NB4 (cell line): Measurements from ENCODE around the gene HACD3.

ENCODE experiments used
- DNase-seq: peaks from one replicate; pipeline ENCODE4 v3.0.0; 2010; ENCODE audit warnings: low read depth
- H3K4me3 ChIP-seq: one replicate; pipeline ENCODE4 v1.5.1; 2011; ENCODE audit warnings: mild to moderate bottlenecking, low read depth, low read length, moderate library complexity
- MYC ChIP-seq: IDR thresholded peaks from 2 replicates; pipeline ENCODE4 v1.6.1; 2011; ENCODE audit warnings: low read depth, low read length
- POLR2A ChIP-seq: IDR thresholded peaks from 2 replicates; pipeline ENCODE4 v1.6.1; 2011; ENCODE audit warnings: mild to moderate bottlenecking; ENCODE audit not compliant: insufficient read length; ENCODE audit errors: extremely low read depth
- TF ChIP-seq, protein P1 (sequence below): IDR thresholded peaks from 2 replicates; pipeline ENCODE4 v1.6.1; 2011; ENCODE audit warnings: low read depth, low read length
- TF ChIP-seq, protein P2 (sequence below): IDR thresholded peaks from one replicate; pipeline ENCODE4 v1.5.1; 2012; ENCODE audit warnings: low read depth, low read length

HACD3 gene

DNA sequence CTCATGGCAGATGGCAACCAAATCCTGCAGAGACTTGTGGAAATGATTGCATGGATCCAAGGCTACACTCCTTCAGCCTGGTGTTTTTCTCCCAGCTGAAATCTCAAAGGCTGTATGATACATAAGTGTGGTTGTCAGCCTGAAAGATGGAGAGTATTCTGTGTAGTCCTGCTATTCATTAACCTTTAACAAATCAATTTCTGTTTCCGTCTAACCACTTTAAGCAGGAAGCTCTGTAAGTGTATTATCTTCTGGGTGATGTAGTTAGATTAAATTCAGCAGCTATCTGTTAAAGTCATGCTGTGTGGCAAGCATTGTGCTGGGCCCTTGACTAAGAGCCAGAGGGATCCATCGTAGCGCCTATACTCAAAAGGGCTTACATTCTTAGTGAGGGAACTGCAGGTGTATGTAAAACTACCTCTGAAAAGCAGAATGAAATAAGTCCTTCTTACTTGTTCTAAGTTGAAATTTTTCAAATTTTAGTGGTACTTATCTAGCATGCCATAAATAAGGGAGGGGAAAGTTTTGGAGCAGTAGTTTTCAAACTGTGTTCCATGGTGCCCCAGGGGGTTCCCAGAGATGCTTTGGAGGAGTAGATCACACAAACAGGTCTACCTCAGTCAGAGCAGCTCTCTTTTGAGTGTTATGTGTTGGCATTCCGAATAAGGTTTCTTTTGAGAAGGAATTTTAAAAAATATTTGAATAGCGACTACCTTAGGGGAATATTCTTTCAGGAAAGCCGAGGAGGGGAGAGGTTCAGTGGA lies 28.9 kb downstream of the HACD3 start:
- no peak for DNase-seq
- H3K4me3 ChIP-seq, result no peak overlapping the region
- no peak for TF ChIP-seq POLR2A
- TF ChIP-seq, protein P1, sequence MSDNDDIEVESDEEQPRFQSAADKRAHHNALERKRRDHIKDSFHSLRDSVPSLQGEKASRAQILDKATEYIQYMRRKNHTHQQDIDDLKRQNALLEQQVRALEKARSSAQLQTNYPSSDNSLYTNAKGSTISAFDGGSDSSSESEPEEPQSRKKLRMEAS, result no peak
- no peak for TF ChIP-seq MYC

DNA sequence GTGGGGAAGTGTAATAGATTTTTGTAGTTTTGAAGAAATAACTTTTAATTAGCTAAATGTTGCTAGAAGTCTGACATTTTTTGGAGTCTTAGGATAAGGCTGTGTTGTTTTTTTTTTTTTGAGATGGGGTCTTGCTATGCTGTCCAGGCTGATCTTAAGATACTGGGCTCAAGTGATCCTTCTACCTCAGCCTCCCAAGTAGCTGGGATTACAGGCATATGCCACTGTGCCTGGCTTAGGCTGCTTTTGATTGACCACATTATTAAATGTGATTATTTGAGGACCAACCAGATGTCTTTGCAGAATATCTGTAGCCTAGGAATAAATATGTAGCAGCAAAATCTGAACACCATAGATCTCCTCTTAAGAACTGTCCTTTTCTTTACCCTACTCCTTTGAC lies 29.7 kb downstream of the HACD3 start:
- DNase-seq, result no peak
- H3K4me3 ChIP-seq, result no peak overlapping the region
- TF ChIP-seq, protein P2, sequence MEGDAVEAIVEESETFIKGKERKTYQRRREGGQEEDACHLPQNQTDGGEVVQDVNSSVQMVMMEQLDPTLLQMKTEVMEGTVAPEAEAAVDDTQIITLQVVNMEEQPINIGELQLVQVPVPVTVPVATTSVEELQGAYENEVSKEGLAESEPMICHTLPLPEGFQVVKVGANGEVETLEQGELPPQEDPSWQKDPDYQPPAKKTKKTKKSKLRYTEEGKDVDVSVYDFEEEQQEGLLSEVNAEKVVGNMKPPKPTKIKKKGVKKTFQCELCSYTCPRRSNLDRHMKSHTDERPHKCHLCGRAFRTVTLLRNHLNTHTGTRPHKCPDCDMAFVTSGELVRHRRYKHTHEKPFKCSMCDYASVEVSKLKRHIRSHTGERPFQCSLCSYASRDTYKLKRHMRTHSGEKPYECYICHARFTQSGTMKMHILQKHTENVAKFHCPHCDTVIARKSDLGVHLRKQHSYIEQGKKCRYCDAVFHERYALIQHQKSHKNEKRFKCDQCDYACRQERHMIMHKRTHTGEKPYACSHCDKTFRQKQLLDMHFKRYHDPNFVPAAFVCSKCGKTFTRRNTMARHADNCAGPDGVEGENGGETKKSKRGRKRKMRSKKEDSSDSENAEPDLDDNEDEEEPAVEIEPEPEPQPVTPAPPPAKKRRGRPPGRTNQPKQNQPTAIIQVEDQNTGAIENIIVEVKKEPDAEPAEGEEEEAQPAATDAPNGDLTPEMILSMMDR, result no peak
- no peak for TF ChIP-seq POLR2A

DNA sequence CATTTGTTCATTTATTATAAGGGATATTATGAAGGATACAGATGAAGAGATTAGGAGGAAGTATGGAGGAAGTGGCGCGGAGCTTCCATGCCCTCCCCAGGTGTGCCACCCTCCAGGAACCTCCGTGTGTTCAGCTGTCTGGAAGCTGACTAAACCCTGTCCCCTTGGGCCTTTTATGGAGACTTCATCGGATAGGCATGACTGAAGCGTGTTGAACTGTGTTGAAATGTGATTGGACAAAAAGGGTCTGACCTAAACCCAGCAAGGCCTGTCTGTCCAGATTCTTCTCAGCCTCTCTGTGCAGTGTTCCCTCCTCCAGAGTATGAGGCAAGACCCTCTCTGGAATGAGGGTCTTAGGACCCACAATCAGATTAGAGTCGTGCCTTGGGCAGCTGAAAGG lies 31.7 kb downstream of the HACD3 start:
- DNase-seq, result no peak
- no peak overlapping the region for H3K4me3 ChIP-seq
- TF ChIP-seq, protein P2, result no peak
- TF ChIP-seq MYC (no peak), POLR2A (no peak)
- TF ChIP-seq, protein P1, result no peak

DNA sequence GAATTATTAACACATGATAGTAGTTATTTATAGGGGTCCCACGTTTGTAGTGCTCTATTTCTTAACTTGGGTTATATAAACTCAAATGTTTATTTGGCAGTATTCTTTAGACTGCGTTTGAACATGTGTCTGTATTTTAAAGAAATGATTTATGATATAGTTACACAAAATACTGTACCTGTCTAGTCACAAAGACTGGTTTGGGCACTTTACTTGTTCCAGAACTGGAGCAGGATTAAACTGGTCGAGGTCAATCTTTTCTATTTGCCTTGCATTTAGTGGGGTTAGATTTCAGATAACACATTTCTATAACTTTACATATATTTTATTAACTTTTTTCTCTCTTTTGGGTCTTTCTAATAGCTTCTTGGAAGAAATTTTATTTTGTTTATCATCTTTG lies 39.5 kb downstream of the HACD3 start:
- H3K4me3 ChIP-seq, result no peak overlapping the region
- TF ChIP-seq, protein P2, result no peak
- TF ChIP-seq MYC, result no peak
- TF ChIP-seq, protein P1, result no peak
- TF ChIP-seq POLR2A, result no peak
- DNase-seq, result no peak

DNA sequence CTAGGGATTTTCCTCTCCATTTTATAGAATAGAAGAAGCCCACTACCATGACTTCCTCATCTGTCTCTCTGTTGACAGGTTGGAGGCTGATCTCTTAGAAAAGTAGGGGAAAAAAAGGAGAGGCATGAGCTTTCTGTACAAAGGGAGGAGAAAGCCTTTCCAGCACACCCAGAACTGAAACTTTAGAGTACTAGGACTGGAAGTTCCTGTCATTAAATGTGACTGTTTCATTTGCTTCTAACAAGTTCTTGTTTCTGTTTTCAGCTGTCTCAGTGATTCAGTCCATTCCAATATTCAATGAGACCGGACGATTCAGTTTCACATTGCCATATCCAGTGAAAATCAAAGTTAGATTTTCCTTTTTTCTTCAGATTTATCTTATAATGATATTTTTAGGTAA lies 41.7 kb downstream of the HACD3 start:
- H3K4me3 ChIP-seq, result no peak overlapping the region
- no peak for DNase-seq
- TF ChIP-seq POLR2A, result no peak
- TF ChIP-seq MYC, result no peak
- TF ChIP-seq, protein P1, result no peak
- TF ChIP-seq, protein P2, result no peak

DNA sequence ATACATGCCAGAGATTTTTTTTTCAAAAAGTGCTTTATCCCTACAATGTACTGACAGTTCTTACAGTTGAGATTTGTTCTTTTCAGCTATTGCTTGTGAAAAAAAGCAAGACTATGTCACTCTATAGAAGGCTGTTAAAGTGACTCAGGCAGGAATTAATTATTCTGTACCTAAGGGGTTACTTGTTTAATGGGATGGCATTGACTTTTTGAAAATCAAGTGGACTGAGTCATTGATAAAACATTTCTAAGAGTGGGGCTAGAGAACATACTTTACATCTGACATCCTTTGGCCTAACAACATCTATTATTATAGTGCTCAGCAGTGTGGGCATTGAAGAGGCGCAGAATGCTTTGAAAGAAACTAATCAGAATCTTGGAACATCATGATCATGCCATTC lies 46.4 kb downstream of the HACD3 start:
- H3K4me3 ChIP-seq, result no peak overlapping the region
- DNase-seq, result no peak
- TF ChIP-seq, protein P1, result no peak
- TF ChIP-seq POLR2A (no peak), MYC (no peak)
- TF ChIP-seq, protein P2, result no peak
